HepG2 (cell line): ENCODE results near the gene RBM45. TPM values are rescaled to one million over a fixed set of nuclear protein-coding genes. Genes with fewer than 3 reads are reported as not detected.

Experiments
- ATAC-seq: fragments of 200-7000 bp; cut with Tn5 transposase; 3 replicates; pipeline ENCODE4 v1.9.1; 2020; ENCODE audit warnings: mild to moderate bottlenecking, moderate library complexity
- BruUV-seq: library from RNA; stranded (reverse); fragments of 400-500 nt; replicated peaks from 2 replicates; lab custom pipeline; 2021; lab: Mats Ljungman, UMichigan
- CTCF ChIA-PET: fragments of 300-600 bp; formaldehyde crosslinking; extraction: SDS; loops from one replicate; lab custom pipeline; 2021; ENCODE audit warnings: low total read pairs, inconsistent platforms, low intra/inter-chr PET ratio; lab: Yijun Ruan, JAX
- POLR2A ChIA-PET: fragments of 350-600 bp; sonication (Branson Sonifier 250); formaldehyde crosslinking; loops from one replicate; lab custom pipeline; 2020; ENCODE audit warnings: antibody characterized with exemption, inconsistent platforms; lab: Yijun Ruan, JAX
- DNase-seq: peaks from one replicate; pipeline ENCODE4 v3.0.0-alpha.2; 2015; ENCODE audit warnings: low spot score
- FAIRE-seq: peaks from 3 replicates; lab custom pipeline; 2011; peaks lifted over from hg19 to GRCh38; lab: Jason Lieb, UNC
- H2AFZ ChIP-seq: one replicate; pipeline ENCODE4 v1.6.1; 2011; ENCODE audit warnings: low read length, inconsistent platforms
- H3K27ac ChIP-seq: fragments of 300-600 bp; 3 replicates; pipeline ENCODE4 v1.8.0; 2011; ENCODE audit warnings: mixed run types, mild to moderate bottlenecking, mixed read lengths, low read length, inconsistent platforms; ENCODE audit not compliant: insufficient read depth; ENCODE audit errors: extremely low read length
- H3K27me3 ChIP-seq, 2 experiments: fragments of 200-600 bp in 1 of 2; 2 replicates in 1 of 2; 3 replicates in 1 of 2; pipeline versions ENCODE4 v1.6.0 to v1.8.0; 2011; ENCODE audit warnings: low read length in 2 of 2, mild to moderate bottlenecking in 2 of 2, moderate library complexity in 2 of 2, inconsistent platforms in 1 of 2; ENCODE audit not compliant: insufficient read depth in 2 of 2, control insufficient read depth in 1 of 2
- H3K36me3 ChIP-seq, 2 experiments: fragments of 200-600 bp in 1 of 2; replicated peaks in 1 of 2; 2 replicates in 1 of 2; 3 replicates in 1 of 2; pipeline versions ENCODE4 v1.5.1 to v1.8.0; 2011; ENCODE audit warnings: low read length in 2 of 2, inconsistent platforms in 1 of 2; ENCODE audit not compliant: insufficient read depth in 2 of 2, control insufficient read depth in 1 of 2
- H3K4me1 ChIP-seq: 2 replicates; pipeline ENCODE4 v1.5.1; 2012; ENCODE audit warnings: low read length, inconsistent platforms; ENCODE audit not compliant: insufficient read depth
- H3K4me2 ChIP-seq: 2 replicates; pipeline ENCODE4 v1.6.0; 2011; ENCODE audit warnings: low read depth, low read length, inconsistent platforms
- H3K4me3 ChIP-seq, 3 experiments: fragments of 200-600 bp in 1 of 3; sonication (generic), shearing (Covaris generic) in 1 of 3; replicated peaks in 1 of 3; 2 replicates each; pipeline ENCODE4 v1.5.1; 2011 to 2016; ENCODE audit warnings: low read length in 3 of 3, inconsistent platforms in 2 of 3, low read depth in 2 of 3, mild to moderate bottlenecking in 2 of 3, control low read depth in 1 of 3, mixed read lengths in 1 of 3; ENCODE audit not compliant: insufficient read depth in 1 of 3
- H3K79me2 ChIP-seq: one replicate; pipeline ENCODE4 v1.6.1; 2011; ENCODE audit warnings: low read length, inconsistent platforms; ENCODE audit not compliant: insufficient read depth
- H3K9ac ChIP-seq: 2 replicates; pipeline ENCODE4 v1.6.0; 2011; ENCODE audit warnings: mild to moderate bottlenecking, low read depth, low read length, inconsistent platforms; ENCODE audit not compliant: insufficient read depth
- H3K9me3 ChIP-seq: 2 replicates; pipeline ENCODE4 v1.5.1; 2012; ENCODE audit warnings: mild to moderate bottlenecking, low read length
- H4K20me1 ChIP-seq: 2 replicates; pipeline ENCODE4 v1.6.0; 2011; ENCODE audit warnings: inconsistent platforms, mild to moderate bottlenecking, low read length, moderate library complexity; ENCODE audit not compliant: insufficient read depth
- ETV5 ChIP-seq: IDR thresholded peaks from 2 replicates; pipeline ENCODE4 v1.6.1; 2018; ENCODE audit warnings: missing biosample characterization, missing genetic modification reagents, inconsistent platforms, borderline replicate concordance
- KLF16 ChIP-seq, 2 experiments: sonication (generic) in 1 of 2; formaldehyde crosslinking in 1 of 2; IDR thresholded peaks; 2 replicates each; pipeline versions ENCODE4 v1.6.1 to v1.8.0; 2016 to 2023; ENCODE audit warnings: missing genetic modification reagents in 2 of 2, missing compliant biosample characterization in 1 of 2
- KLF6 ChIP-seq: IDR thresholded peaks from 2 replicates; pipeline ENCODE4 v1.8.0; 2016; ENCODE audit warnings: missing biosample characterization, missing genetic modification reagents
- MED1 ChIP-seq: sonication (generic); formaldehyde crosslinking; IDR thresholded peaks from 2 replicates; pipeline ENCODE4 v1.4.0; 2020; ENCODE audit warnings: missing genetic modification reagents
- MTF2 ChIP-seq: sonication (generic); formaldehyde crosslinking; IDR thresholded peaks from 2 replicates; pipeline ENCODE4 v1.5.0; 2020; ENCODE audit warnings: missing genetic modification reagents, borderline replicate concordance
- NCOR1 ChIP-seq: fragments of 200-600 bp; sonication (generic); IDR thresholded peaks from 2 replicates; pipeline ENCODE4 v1.7.0; 2017; ENCODE audit warnings: antibody characterized with exemption, low read length, borderline replicate concordance
- ZNF362 ChIP-seq: sonication (generic); formaldehyde crosslinking; IDR thresholded peaks from 2 replicates; pipeline ENCODE4 v1.4.0; 2020; ENCODE audit warnings: missing genetic modification reagents, mild to moderate bottlenecking, borderline replicate concordance
- ZSCAN21 ChIP-seq: sonication (generic); formaldehyde crosslinking; IDR thresholded peaks from 2 replicates; pipeline ENCODE4 v1.8.0; 2022; ENCODE audit warnings: mild to moderate bottlenecking, missing genetic modification reagents, moderate library complexity, borderline replicate concordance
- ZZZ3 ChIP-seq: sonication (generic); formaldehyde crosslinking; IDR thresholded peaks from 2 replicates; pipeline ENCODE4 v1.4.0; 2020; ENCODE audit warnings: missing genetic modification reagents, mild to moderate bottlenecking, borderline replicate concordance
- WGBS: methylation state at CpG from one replicate; pipeline ENCODE4 v1.1.6; 2017; ENCODE audit warnings: low lambda C conversion rate; 5-methylcytosine and 5-hydroxymethylcytosine counted together
- in situ Hi-C: cut with HindIII; loops from 2 replicates; pipeline ENCODE4 v1.10.0; 2017; ENCODE audit warnings: low pct_unique_long_range_greater_than_20kb; ENCODE audit not compliant: extremely low pct_ligation_motif_present
- intact Hi-C: fragments of 100-400 bp; cut with micrococcal nuclease; formaldehyde crosslinking; loops from one replicate; pipeline ENCODE4 v1.10.0; 2022; ENCODE audit not compliant: unreplicated experiment
- polyA plus RNA-seq, 8 experiments: library from polyadenylated mRNA; depleted of rRNA in 3 of 8; stranded (reverse) in 7 of 8; unstranded in 1 of 8; fragments of >200 nt; fragmentation: Illumina TruSeq in 4 of 8; extraction: Trizol in 4 of 8; gene quantifications; 2 replicates each; pipeline versions ENCODE4 v1.2.1 to v1.2.3, GENCODE V29; 2011 to 2016; ENCODE audit warnings: low read depth in 4 of 8, missing spikeins in 1 of 8, mixed read lengths in 1 of 8; ENCODE audit not compliant: insufficient read depth in 1 of 8
- total RNA-seq, 5 experiments: library from RNA; depleted of rRNA; stranded (reverse); fragments of >200 nt; fragmentation: Illumina TruSeq; extraction: Trizol; gene quantifications; 2 replicates each; pipeline ENCODE4 v1.2.3, GENCODE V29; 2016; ENCODE audit warnings: low read depth in 1 of 5
- TF ChIP-seq, protein P1 (sequence below): sonication (generic); formaldehyde crosslinking; IDR thresholded peaks from 2 replicates; pipeline ENCODE4 v1.5.1; 2020; ENCODE audit warnings: missing genetic modification reagents, mild to moderate bottlenecking, borderline replicate concordance
- TF ChIP-seq, protein P2 (sequence below): sonication (generic); formaldehyde crosslinking; IDR thresholded peaks from 2 replicates; pipeline ENCODE4 v1.8.0; 2022; ENCODE audit warnings: missing genetic modification reagents, mild to moderate bottlenecking, moderate library complexity, borderline replicate concordance

RBM45 gene
- total and polyA plus RNA-seq, 2 of the 13 experiments (the other 11 are each of a cell fraction or from before 2014, with no cell fraction given), result 5.7 to 25.2 TPM

DNA sequence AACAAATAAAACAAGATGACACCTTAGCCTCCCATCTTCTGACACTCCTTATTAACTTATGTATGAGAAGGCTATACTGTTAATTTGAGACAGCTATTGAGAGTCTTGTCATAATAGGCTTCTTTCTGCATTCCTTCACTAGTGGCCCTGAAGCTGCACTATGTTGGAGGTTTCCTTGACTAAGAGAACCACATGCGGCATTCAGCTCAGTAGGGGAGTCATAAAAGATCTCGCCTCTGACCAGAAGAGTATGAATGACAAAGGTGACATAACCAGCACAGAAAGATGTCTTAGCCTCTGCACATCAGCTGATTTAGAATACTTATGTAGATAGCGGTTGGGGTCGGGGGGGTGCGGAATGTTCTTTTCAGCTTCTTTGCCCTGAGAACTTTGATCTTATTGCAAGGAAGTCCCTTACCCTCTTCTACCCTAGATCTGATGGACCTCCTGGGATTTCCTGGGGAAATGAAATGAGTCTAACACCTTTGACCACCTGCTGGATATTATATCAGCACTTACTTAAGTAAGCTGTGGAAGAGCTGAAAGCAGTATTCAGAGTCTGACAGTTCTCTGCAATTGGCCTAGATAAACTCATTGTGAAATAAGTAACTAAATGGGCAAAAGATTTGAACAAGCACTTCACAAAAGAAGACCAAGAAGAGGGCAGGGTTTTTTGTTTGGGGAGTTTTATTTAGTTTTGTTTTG, 24.2 kb downstream of the RBM45 start (continued):
- TF ChIP-seq, protein P1, sequence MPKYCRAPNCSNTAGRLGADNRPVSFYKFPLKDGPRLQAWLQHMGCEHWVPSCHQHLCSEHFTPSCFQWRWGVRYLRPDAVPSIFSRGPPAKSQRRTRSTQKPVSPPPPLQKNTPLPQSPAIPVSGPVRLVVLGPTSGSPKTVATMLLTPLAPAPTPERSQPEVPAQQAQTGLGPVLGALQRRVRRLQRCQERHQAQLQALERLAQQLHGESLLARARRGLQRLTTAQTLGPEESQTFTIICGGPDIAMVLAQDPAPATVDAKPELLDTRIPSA (CRISPR knock-in tag), result no peak

DNA sequence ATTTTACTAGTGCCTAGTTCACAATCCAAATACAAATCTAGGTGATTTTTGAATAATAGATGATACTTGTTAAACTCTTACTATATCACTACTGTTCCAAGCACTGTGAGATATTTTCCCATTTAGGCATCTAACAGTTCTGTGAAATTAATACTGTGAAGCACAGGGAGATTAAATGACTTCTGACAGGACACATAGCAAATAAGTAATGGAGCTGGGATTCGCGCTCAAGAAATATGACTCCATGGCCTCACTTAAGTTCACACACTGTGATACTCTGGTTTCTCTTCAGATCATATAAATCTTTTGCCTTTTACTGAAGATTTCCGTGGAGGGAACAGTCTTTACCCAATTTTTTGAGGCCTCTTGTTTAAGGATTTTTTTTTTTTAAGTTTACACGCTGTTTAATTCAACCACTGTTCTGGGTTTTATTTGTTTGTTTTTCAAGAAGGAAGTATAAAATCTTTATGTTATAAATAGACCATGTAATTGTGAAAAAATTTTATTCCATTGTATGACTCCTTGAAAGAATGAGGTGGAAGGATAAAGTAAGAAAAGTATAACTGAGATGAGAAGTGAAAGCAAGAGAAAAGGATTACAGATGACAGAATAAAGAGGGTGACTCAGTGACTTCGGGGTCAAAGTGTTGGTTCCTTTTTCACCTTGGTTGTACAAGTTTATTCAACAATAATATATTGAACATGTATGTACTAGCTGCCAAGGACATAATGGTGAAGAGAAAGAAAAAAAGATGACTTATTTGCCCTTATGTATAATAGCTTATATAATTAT, 30.2 kb downstream of the RBM45 start:
- BruUV-seq, result no TSS peak
- Histone ChIP-seq H3K9me3 (no peaks in the 10 kb centered on the region), H3K27me3 (no peaks in the 10 kb centered on the region), H3K9ac (no peak overlapping the region), H4K20me1 (no peaks in the 10 kb centered on the region), H3K79me2 (no peaks in the 10 kb centered on the region)
- FAIRE-seq, result no peak
- no peak for DNase-seq
- CTCF ChIA-PET, result no interaction called here
- no peak for TF ChIP-seq KLF16 (CRISPR knock-in tag; IDR thresholded peaks at IDR 0.05)
- TF ChIP-seq, protein P2, sequence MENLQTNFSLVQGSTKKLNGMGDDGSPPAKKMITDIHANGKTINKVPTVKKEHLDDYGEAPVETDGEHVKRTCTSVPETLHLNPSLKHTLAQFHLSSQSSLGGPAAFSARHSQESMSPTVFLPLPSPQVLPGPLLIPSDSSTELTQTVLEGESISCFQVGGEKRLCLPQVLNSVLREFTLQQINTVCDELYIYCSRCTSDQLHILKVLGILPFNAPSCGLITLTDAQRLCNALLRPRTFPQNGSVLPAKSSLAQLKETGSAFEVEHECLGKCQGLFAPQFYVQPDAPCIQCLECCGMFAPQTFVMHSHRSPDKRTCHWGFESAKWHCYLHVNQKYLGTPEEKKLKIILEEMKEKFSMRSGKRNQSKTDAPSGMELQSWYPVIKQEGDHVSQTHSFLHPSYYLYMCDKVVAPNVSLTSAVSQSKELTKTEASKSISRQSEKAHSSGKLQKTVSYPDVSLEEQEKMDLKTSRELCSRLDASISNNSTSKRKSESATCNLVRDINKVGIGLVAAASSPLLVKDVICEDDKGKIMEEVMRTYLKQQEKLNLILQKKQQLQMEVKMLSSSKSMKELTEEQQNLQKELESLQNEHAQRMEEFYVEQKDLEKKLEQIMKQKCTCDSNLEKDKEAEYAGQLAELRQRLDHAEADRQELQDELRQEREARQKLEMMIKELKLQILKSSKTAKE (CRISPR knock-in tag), result no peak
- no peak for TF ChIP-seq KLF6 (CRISPR knock-in tag)
- no peak for TF ChIP-seq ZZZ3
- no peak for TF ChIP-seq MED1 (CRISPR knock-in tag)
- TF ChIP-seq ZNF362 (CRISPR knock-in tag), result no peak
- TF ChIP-seq MTF2, result no peak
- no peak for TF ChIP-seq ETV5 (CRISPR knock-in tag)
- TF ChIP-seq ZSCAN21 (CRISPR knock-in tag), result no peak
- no peak for TF ChIP-seq NCOR1
- TF ChIP-seq, all 625 proteins: peak for 0
- H3K4me1 ChIP-seq, result no peaks in the 10 kb centered on the region
- POLR2A ChIA-PET, result no interaction called here
- 55% methylated on average over 5 of the region's 5 CpGs for WGBS
- H3K4me3 ChIP-seq, result no peak overlapping the region
- H3K27ac ChIP-seq, result no peak overlapping the region
- no peaks in the 10 kb centered on the region for H3K36me3 ChIP-seq
- in situ Hi-C loops, result no loop called here
- H3K4me2 ChIP-seq, result no peak overlapping the region
- H2AFZ ChIP-seq, result no peak overlapping the region
- no peak for ATAC-seq
- intact Hi-C loops, result no loop called here
